Stimulated activated naive CD8-positive, alpha-beta T cell treated with anti-CD3 and anti-CD28 coated beads, Interleukin-15, amount 100 ng/mL, for 72 hours (primary cell): Measurements from ENCODE around the gene EEPD1.

Source experiments
- ATAC-seq: fragments of 150-1000 bp; cut with Tn5 transposase; 2 replicates; pipeline ENCODE4 v1.10.0; 2021; ENCODE audit warnings: mild to moderate bottlenecking, moderate library complexity
- DNase-seq, 2 donors: peaks; one replicate each; pipeline ENCODE4 v3.0.0; 2021 to 2022
- H3K27ac Mint-ChIP-seq, 2 donors: one replicate each; pipeline ENCODE4 v1.8.0; 2022; ENCODE audit warnings: mild to moderate bottlenecking in 2 of 2, mixed read lengths in 2 of 2, moderate library complexity in 2 of 2
- H3K27me3 Mint-ChIP-seq: one replicate; pipeline ENCODE4 v1.8.0; 2022; ENCODE audit warnings: mixed read lengths
- H3K4me1 Mint-ChIP-seq: one replicate; pipeline ENCODE4 v1.8.0; 2022; ENCODE audit warnings: mild to moderate bottlenecking, mixed read lengths
- H3K4me3 Mint-ChIP-seq, 2 donors: one replicate each; pipeline ENCODE4 v1.8.0; 2022; ENCODE audit warnings: mild to moderate bottlenecking in 2 of 2, mixed read lengths in 2 of 2, moderate library complexity in 1 of 2
- H3K9me3 Mint-ChIP-seq, 2 donors: one replicate each; pipeline ENCODE4 v1.8.0; 2022; ENCODE audit warnings: mixed read lengths in 2 of 2

Gene EEPD1

GRCh38 chr7:36262309-36263094 lies 109.4 kb downstream of the EEPD1 start:
- no peak for DNase-seq
- no peak overlapping the region for H3K4me3 Mint-ChIP-seq
- no peaks in the 10 kb centered on the region for H3K27me3 Mint-ChIP-seq
- peaks cover 0 to 1% of the 10 kb centered on the region in 2 donors for H3K9me3 Mint-ChIP-seq
- peaks cover 16% of the 10 kb centered on the region for H3K4me1 Mint-ChIP-seq
- no peak for ATAC-seq
- no peak overlapping the region for H3K27ac Mint-ChIP-seq

DNA sequence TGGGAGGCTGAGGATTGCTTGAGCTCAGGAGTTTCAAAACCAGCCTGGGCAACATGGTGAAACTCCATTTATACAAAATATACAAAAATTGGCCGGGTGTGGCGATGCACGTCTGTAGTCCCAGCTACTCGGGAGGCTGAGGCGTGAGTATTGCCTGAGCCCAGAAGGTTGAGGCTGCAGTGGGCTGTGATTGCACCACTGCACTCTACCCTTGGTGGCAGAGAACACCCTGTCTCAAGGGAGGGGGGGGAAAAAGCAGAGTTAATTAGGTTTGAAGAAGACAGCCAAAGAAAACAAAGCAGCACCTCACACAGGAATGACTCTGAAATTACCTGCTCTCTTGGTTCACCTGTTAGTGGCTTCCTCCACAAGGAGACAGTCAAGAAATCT lies 110.0 kb downstream of the EEPD1 start:
- Mint-ChIP-seq H3K9me3 (no peaks in the 10 kb centered on the region), H3K27me3 (no peaks in the 10 kb centered on the region), H3K27ac (no peak overlapping the region), H3K4me3 (no peak overlapping the region), H3K4me1 (peaks cover 16% of the 10 kb centered on the region)
- no peak for ATAC-seq
- no peak for DNase-seq

DNA sequence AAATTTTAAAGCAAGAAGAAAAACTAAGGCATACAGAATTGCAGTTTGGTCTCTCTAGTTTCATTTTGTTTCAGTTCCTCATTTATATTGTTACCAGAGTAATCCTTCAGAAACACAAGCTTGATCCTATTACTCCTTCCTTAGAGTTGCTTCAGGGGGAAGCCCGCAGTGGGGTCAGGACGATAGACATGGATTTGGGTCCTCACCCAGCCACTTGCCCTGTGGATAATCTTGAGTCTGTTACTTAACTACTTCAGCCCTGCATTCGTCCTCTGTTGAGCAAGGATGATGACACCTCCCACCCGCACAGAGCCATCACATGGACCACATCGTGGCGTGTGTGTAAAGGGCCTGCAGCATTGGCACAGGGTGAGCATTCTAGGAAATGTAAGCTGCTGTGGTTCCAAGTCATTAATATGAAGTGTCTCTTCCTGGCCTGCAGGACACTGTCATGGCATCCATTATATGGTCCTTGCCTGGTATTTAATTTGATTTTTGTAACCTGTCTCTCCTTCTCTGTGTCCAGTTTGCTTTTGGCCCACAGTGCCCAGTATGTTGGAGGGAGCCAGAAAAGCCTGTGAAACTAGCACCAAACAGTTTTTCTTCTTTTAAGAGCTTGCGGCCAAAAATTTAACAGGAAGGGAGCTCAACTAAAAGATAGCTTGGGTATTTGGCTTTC lies 111.2 kb downstream of the EEPD1 start:
- DNase-seq, result no peak
- Mint-ChIP-seq H3K4me3 (no peak overlapping the region), H3K9me3 (no peaks in the 10 kb centered on the region), H3K27ac (no peak overlapping the region), H3K27me3 (no peaks in the 10 kb centered on the region), H3K4me1 (peaks cover 16% of the 10 kb centered on the region)
- ATAC-seq, result no peak

DNA sequence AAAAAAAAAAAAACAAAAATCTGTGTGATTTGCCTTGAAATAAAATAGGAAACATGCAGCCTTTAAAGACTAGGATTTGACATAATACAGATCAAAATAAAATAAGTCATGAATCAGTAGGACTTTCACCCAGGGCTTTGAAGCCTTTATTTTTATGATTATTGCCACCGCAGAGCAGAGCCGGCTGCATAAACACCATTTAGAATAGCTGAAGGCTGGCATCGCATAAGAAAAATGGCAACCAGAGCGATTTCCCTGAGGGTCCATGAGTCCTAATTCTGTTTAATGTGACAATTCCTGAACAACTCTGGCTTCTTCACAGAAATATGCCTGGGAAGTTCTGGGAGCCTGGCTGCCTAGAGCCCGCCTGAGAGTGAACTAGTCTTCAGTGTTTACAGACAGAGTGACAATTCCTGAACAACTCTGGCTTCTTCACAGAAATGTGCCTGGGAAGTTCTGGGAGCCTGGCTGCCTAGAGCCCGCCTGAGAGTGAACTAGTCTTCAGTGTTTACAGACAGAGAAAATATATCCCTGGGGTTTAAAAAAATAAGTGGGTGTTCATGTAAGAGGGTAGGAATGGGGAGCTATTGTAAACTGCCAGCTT lies 112.0 kb downstream of the EEPD1 start:
- ATAC-seq (no peak), DNase-seq (no peak)
- no peaks in the 10 kb centered on the region for H3K27me3 Mint-ChIP-seq
- H3K4me3 Mint-ChIP-seq, result no peak overlapping the region
- no peak overlapping the region for H3K27ac Mint-ChIP-seq
- H3K4me1 Mint-ChIP-seq, result peaks cover 16% of the 10 kb centered on the region
- no peaks in the 10 kb centered on the region for H3K9me3 Mint-ChIP-seq

DNA sequence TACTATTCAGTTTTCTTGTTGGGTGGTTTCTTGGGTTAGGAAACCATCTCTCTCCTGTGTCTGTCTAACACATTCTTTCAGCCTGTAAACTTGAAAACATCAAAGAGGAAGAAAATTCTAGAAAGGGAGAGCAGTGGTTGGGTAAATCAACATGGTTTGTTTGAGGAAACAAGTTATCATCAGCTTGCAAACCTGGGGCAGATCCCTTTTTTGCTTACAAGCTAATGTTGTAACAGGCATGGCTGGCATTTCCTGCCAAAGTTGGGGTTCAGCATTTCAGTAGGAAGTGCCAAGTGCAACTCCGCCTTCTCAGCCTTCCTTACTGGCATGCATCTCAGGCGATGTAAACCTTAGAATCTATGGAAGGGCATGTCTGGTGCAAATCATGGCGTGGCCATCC lies 112.6 kb downstream of the EEPD1 start:
- peaks cover 16% of the 10 kb centered on the region for H3K4me1 Mint-ChIP-seq
- no peak overlapping the region for H3K4me3 Mint-ChIP-seq
- H3K27ac Mint-ChIP-seq, result no peak overlapping the region
- H3K9me3 Mint-ChIP-seq, result no peaks in the 10 kb centered on the region
- ATAC-seq (no peak), DNase-seq (no peak)
- no peaks in the 10 kb centered on the region for H3K27me3 Mint-ChIP-seq

- H3K4me3 Mint-ChIP-seq, result no peak overlapping the region
- no peak for DNase-seq
- H3K9me3 Mint-ChIP-seq, result no peaks in the 10 kb centered on the region
- peaks cover 12% of the 10 kb centered on the region for H3K4me1 Mint-ChIP-seq
- no peak for ATAC-seq
- H3K27me3 Mint-ChIP-seq, result no peaks in the 10 kb centered on the region
- no peak overlapping the region for H3K27ac Mint-ChIP-seq
Observed at GRCh38 chr7:36266190-36266589, 113.1 kb downstream of the EEPD1 start.

DNA sequence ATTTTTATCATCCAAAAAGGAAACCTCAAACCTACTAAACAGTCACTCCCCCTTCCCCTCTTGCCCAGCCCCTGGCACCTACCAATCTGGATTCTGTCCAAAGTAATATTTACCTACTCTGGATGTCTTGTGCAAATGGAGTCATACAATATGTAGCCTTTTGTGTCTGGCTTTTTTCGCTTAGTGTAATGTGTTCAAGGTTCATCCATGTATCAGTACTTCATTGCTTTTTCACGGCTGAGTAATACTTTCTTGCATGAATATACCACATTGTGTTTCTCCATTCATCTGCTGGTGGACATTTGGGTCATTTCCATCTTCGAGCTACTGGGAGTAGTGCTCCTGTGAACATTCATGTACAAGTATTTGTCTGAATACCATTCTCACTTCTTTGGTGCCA lies 113.6 kb downstream of the EEPD1 start:
- Mint-ChIP-seq H3K4me1 (peaks cover 8% of the 10 kb centered on the region), H3K4me3 (no peak overlapping the region), H3K27ac (no peak overlapping the region), H3K27me3 (no peaks in the 10 kb centered on the region), H3K9me3 (no peaks in the 10 kb centered on the region)
- ATAC-seq (no peak), DNase-seq (no peak)

- DNase-seq (no peak), ATAC-seq (no peak)
- peaks cover 7% of the 10 kb centered on the region for H3K4me1 Mint-ChIP-seq
- no peak overlapping the region for H3K4me3 Mint-ChIP-seq
- no peaks in the 10 kb centered on the region for H3K9me3 Mint-ChIP-seq
- no peak overlapping the region for H3K27ac Mint-ChIP-seq
- H3K27me3 Mint-ChIP-seq, result no peaks in the 10 kb centered on the region
Observed at GRCh38 chr7:36272211-36272566, 119.1 kb downstream of the EEPD1 start.

DNA sequence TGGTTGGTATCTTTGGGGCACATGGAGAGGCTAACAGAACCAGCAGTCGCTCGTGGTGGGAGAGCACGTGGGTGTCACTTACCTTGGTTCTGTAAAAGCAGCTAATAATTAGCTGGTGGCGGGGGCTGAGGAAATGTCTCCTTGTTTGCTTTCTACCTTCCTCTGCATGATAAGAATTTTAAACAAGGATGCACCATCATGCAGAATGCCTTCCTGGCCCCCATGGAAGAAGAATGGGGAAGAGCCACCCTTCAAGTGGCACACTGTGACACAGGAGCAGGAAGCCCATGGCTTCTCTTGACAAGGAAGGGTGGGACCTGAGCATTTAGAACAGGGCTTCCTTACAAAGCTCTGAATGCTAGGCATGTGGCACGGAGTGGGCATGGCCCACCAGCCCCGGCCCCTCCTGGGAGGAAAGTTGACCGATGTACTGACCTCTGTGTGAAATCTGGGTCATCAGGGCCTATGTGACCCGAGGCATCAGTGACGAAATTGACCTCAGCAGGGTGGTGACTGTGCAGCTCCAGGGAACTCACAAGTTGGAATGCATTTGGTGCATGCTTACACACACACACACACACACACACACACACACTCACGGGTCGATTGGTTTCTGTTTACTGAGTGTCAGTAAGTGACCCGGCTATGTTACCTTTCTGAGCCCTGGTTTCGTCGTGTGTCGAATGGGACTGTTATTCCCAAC lies 119.7 kb downstream of the EEPD1 start:
- DNase-seq, result no peak
- ATAC-seq, result no peak
- no peak overlapping the region for H3K4me3 Mint-ChIP-seq
- no peak overlapping the region for H3K27ac Mint-ChIP-seq
- H3K9me3 Mint-ChIP-seq, result no peaks in the 10 kb centered on the region
- no peaks in the 10 kb centered on the region for H3K27me3 Mint-ChIP-seq
- H3K4me1 Mint-ChIP-seq, result peaks cover 7% of the 10 kb centered on the region

- Mint-ChIP-seq H3K4me1 (peaks cover 7% of the 10 kb centered on the region), H3K9me3 (no peaks in the 10 kb centered on the region), H3K27ac (no peak overlapping the region), H3K27me3 (no peaks in the 10 kb centered on the region), H3K4me3 (no peak overlapping the region)
- no peak for ATAC-seq
- no peak for DNase-seq
Observed at GRCh38 chr7:36273836-36274235, 120.8 kb downstream of the EEPD1 start.

- ATAC-seq, result no peak
- no peak for DNase-seq
- no peaks in the 10 kb centered on the region for H3K27me3 Mint-ChIP-seq
- no peaks in the 10 kb centered on the region for H3K9me3 Mint-ChIP-seq
- H3K4me1 Mint-ChIP-seq, result peaks cover 7% of the 10 kb centered on the region
- H3K4me3 Mint-ChIP-seq, result no peak overlapping the region
- H3K27ac Mint-ChIP-seq, result no peak overlapping the region
Observed at GRCh38 chr7:36275735-36276284, 122.8 kb downstream of the EEPD1 start.

DNA sequence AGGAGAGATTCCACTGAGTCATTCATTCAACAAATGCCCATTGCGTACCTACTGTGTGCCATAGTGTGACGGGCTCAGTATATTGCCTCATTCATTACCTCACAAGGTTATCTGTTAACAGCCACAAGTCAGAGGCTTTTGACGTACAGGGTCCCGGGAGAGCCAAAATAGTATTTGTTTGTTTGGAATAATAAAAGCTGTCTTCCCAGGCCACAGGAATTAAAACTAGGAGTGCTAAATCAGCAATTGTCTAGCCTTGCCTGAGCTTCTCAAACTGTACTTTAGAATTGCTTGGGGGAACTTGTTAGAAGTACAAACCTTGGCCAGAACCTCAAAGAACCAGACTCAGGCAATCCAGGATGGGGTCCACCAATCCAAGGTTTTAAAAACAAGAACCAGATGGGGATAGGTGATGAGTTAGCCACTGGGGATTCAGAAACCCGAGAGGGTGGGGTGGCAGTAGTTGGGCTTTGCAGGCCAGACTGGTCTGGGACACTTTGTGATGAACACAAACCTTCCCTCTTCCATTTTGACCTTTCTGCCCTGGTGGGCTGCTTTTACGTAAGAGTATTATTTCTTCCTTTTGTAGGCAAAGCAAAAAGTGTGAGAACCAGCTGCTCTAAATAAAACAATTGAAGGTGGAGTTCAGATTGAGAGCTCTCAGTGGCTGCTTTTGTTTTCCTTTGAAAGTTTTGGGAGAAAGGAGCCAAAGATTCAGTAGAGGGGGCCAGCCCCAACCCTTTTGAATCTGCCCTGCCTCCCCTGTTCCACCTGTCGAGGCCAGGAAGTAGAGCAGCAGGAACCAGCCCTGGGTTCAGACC lies 123.6 kb downstream of the EEPD1 start:
- peaks cover 7% of the 10 kb centered on the region for H3K4me1 Mint-ChIP-seq
- ATAC-seq (no peak), DNase-seq (no peak)
- H3K27ac Mint-ChIP-seq, result no peak overlapping the region
- no peak overlapping the region for H3K4me3 Mint-ChIP-seq
- H3K27me3 Mint-ChIP-seq, result no peaks in the 10 kb centered on the region
- no peaks in the 10 kb centered on the region for H3K9me3 Mint-ChIP-seq

GRCh38 chr7:36277249-36277542 lies 124.1 kb downstream of the EEPD1 start:
- ATAC-seq, result no peak
- Mint-ChIP-seq H3K27ac (no peak overlapping the region), H3K4me3 (no peak overlapping the region), H3K4me1 (peaks cover 7% of the 10 kb centered on the region), H3K27me3 (no peaks in the 10 kb centered on the region), H3K9me3 (no peaks in the 10 kb centered on the region)
- DNase-seq, result no peak

- Mint-ChIP-seq H3K4me3 (no peak overlapping the region), H3K27ac (no peak overlapping the region), H3K9me3 (no peaks in the 10 kb centered on the region), H3K4me1 (peaks cover 13% of the 10 kb centered on the region), H3K27me3 (no peaks in the 10 kb centered on the region)
- ATAC-seq, result no peak
- no peak for DNase-seq
Observed at GRCh38 chr7:36278069-36278619, 125.1 kb downstream of the EEPD1 start.

DNA sequence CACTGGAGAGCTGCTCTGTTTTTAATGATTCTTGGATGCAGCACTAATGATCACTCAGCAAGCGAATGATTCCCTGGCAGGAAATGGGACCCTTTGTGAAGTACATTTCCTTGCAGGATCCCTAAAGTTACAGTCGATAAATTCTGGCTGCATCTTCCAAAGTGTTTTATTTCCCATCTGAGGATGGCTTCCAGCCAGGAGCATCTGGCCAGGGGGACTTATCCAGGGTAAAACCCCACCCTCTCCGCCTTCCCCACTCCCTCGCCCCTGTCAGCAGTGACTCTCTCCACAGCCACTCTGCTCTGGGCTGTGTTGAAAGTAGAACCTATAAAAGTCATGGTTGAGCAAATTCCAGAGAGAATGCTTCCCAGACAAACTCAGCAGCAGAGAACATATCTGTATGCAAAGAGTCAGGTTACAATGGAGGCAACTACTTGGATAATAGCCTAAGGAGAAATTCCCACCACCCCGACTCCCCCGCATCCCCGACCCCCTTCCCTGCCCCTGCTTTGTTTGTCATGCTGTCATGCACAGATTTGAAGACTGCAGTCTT lies 125.6 kb downstream of the EEPD1 start:
- Mint-ChIP-seq H3K27me3 (no peaks in the 10 kb centered on the region), H3K9me3 (no peaks in the 10 kb centered on the region), H3K4me3 (no peak overlapping the region), H3K27ac (no peak overlapping the region), H3K4me1 (peaks cover 14% of the 10 kb centered on the region)
- ATAC-seq, result no peak
- no peak for DNase-seq
